GM23248 (cell line): ENCODE measurements around the gene RIC8A. TPM values are rescaled to one million over a fixed set of nuclear protein-coding genes. Genes with fewer than 3 reads are reported as not detected.

ENCODE experiments used
- DNase-seq: peaks from one replicate; pipeline ENCODE4 v3.0.0-alpha.2; 2015
- H2AFZ ChIP-seq: fragments of 200-600 bp; sonication (generic); 2 replicates; pipeline ENCODE4 v1.6.1; 2016; ENCODE audit warnings: antibody characterized with exemption
- H3F3A ChIP-seq: fragments of 200-600 bp; sonication (generic); 2 replicates; pipeline ENCODE4 v1.6.1; 2016; ENCODE audit warnings: mild to moderate bottlenecking, antibody characterized with exemption, mixed run types; ENCODE audit not compliant: insufficient read depth
- H3K27ac ChIP-seq: fragments of 200-600 bp; sonication (generic); 2 replicates; pipeline ENCODE4 v1.5.1; 2016; ENCODE audit warnings: mild to moderate bottlenecking
- H3K27me3 ChIP-seq: fragments of 200-600 bp; sonication (generic); replicated peaks from 2 replicates; pipeline ENCODE4 v1.6.1; 2016; ENCODE audit warnings: mild to moderate bottlenecking; ENCODE audit not compliant: insufficient read depth
- H3K36me3 ChIP-seq: fragments of 200-600 bp; sonication (generic); 2 replicates; pipeline ENCODE4 v1.6.1; 2016; ENCODE audit warnings: low read depth, mild to moderate bottlenecking
- H3K4me1 ChIP-seq: fragments of 200-600 bp; sonication (generic); 2 replicates; pipeline ENCODE4 v1.6.1; 2016; ENCODE audit warnings: mild to moderate bottlenecking; ENCODE audit not compliant: insufficient read depth
- H3K4me2 ChIP-seq: fragments of 200-600 bp; sonication (generic); one replicate; pipeline ENCODE4 v1.6.1; 2016; ENCODE audit warnings: mild to moderate bottlenecking; ENCODE audit not compliant: unreplicated experiment
- H3K4me3 ChIP-seq: fragments of 200-600 bp; sonication (generic); 2 replicates; pipeline ENCODE4 v1.5.1; 2016; ENCODE audit warnings: mild to moderate bottlenecking
- H3K79me2 ChIP-seq: fragments of 200-600 bp; sonication (generic); 2 replicates; pipeline ENCODE4 v1.6.1; 2016; ENCODE audit warnings: mild to moderate bottlenecking; ENCODE audit not compliant: insufficient read depth
- H3K9ac ChIP-seq: fragments of 200-600 bp; sonication (generic); 2 replicates; pipeline ENCODE4 v1.6.1; 2016; ENCODE audit warnings: mild to moderate bottlenecking
- H3K9me2 ChIP-seq: fragments of 200-600 bp; sonication (generic); 2 replicates; pipeline ENCODE4 v1.6.1; 2016; ENCODE audit warnings: mixed run types, mild to moderate bottlenecking, moderate library complexity; ENCODE audit not compliant: insufficient read depth
- H3K9me3 ChIP-seq: fragments of 200-600 bp; sonication (generic); one replicate; pipeline ENCODE4 v1.6.1; 2017; ENCODE audit warnings: low read depth
- H4K20me1 ChIP-seq: fragments of 200-600 bp; sonication (generic); 2 replicates; pipeline ENCODE4 v1.6.0; 2016; ENCODE audit not compliant: insufficient read depth
- EZH2 ChIP-seq: fragments of 200-600 bp; sonication (generic); IDR thresholded peaks from 2 replicates; pipeline ENCODE4 v1.6.1; 2018; ENCODE audit warnings: antibody characterized with exemption, mild to moderate bottlenecking; ENCODE audit not compliant: insufficient read depth, poor library complexity, severe bottlenecking
- EZH2phosphoT487 ChIP-seq: fragments of 200-600 bp; sonication (generic); IDR thresholded peaks from 2 replicates; pipeline ENCODE4 v1.6.1; 2018; ENCODE audit warnings: antibody characterized with exemption, moderate library complexity, mild to moderate bottlenecking, low read depth; ENCODE audit not compliant: insufficient read depth
- WGBS, 2 experiments: methylation state at CpG; one replicate each; pipeline ENCODE4 v1.1.6; 2015 to 2017; ENCODE audit warnings: low lambda C conversion rate in 2 of 2, low coverage in 1 of 2; ENCODE audit errors: missing lambda C conversion rate in 2 of 2; 5-methylcytosine and 5-hydroxymethylcytosine counted together
- in situ Hi-C: fragments of 300-500 bp; cut with MboI; formaldehyde crosslinking; loops from 2 replicates; pipeline ENCODE4 v1.15.0; 2020
- polyA plus RNA-seq: library from polyadenylated mRNA; unstranded; fragments of >200 nt; fragmentation: Nextera tagmentation; extraction: Ambion mirVana; gene quantifications from 2 replicates; pipeline ENCODE4 v1.2.1, GENCODE V29; 2016
- total RNA-seq: library from RNA; depleted of rRNA; stranded (reverse); fragments of >200 nt; shearing (Covaris generic); gene quantifications from 2 replicates; pipeline ENCODE4 v1.2.3, GENCODE V29; 2014

The RIC8A gene
- total and polyA plus RNA-seq, 2 experiments from 2014 or later = 132 to 220 TPM

GRCh38 chr11:201966-202365 lies 5.5 kb upstream of the RIC8A start:
- Histone ChIP-seq H3F3A (peaks cover 24% of the 10 kb centered on the region; the same call in 1 of the 2 replicates), H3K4me2 (no peak overlapping the region), H2AFZ (no peak overlapping the region), H3K4me3 (no peak overlapping the region), H3K36me3 (peaks cover 13% of the 10 kb centered on the region; the same call in 1 of the 2 replicates), H3K79me2 (peaks cover 53% of the 10 kb centered on the region), H3K9me3 (no peaks in the 10 kb centered on the region), H3K27ac (no peak overlapping the region), H3K9me2 (no peaks in the 10 kb centered on the region), H3K9ac (no peak overlapping the region), H4K20me1 (no peaks in the 10 kb centered on the region), H3K4me1 (peaks cover 14% of the 10 kb centered on the region), H3K27me3 (no peaks in the 10 kb centered on the region)
- WGBS, 2 experiments = 75 to 79% methylated on average over 15 of the region's 15 CpGs
- in situ Hi-C loops = no loop called here
- no peak for TF ChIP-seq EZH2phosphoT487
- no peak for TF ChIP-seq EZH2
- DNase-seq = no peak

GRCh38 chr11:202490-202889 lies 5.0 kb upstream of the RIC8A start:
- peaks cover 24% of the 10 kb centered on the region; the same call in 1 of the 2 replicates for H3F3A ChIP-seq
- H3K9me2 ChIP-seq = no peaks in the 10 kb centered on the region
- H3K9ac ChIP-seq = peak overlapping the region; percentile 34; the same call in 1 of the 2 replicates
- H3K4me2 ChIP-seq = no peak overlapping the region
- peaks cover 55% of the 10 kb centered on the region for H3K79me2 ChIP-seq
- no peak for TF ChIP-seq EZH2
- no peak for TF ChIP-seq EZH2phosphoT487
- H3K9me3 ChIP-seq = no peaks in the 10 kb centered on the region
- DNase-seq = no peak
- no peaks in the 10 kb centered on the region for H4K20me1 ChIP-seq
- H3K36me3 ChIP-seq = peaks cover 13% of the 10 kb centered on the region; the same call in 1 of the 2 replicates
- no peaks in the 10 kb centered on the region for H3K27me3 ChIP-seq
- H3K27ac ChIP-seq = no peak overlapping the region
- no peak overlapping the region for H3K4me3 ChIP-seq
- peaks cover 14% of the 10 kb centered on the region for H3K4me1 ChIP-seq
- no peak overlapping the region for H2AFZ ChIP-seq
- 74 to 80% methylated on average over 8 of the region's 8 CpGs for WGBS, 2 experiments
- in situ Hi-C loops = no loop called here

GRCh38 chr11:203056-203944 lies 4.2 kb upstream of the RIC8A start:
- Histone ChIP-seq H3F3A (peaks cover 28% of the 10 kb centered on the region), H2AFZ (no peak overlapping the region), H3K4me1 (peaks cover 14% of the 10 kb centered on the region), H3K9me3 (no peaks in the 10 kb centered on the region), H3K27ac (no peak overlapping the region), H3K36me3 (peaks cover 13% of the 10 kb centered on the region; the same call in 1 of the 2 replicates), H3K79me2 (peaks cover 58% of the 10 kb centered on the region), H3K4me2 (no peak overlapping the region), H3K4me3 (no peak overlapping the region), H3K9ac (peak overlapping the region; percentile 34; the same call in 1 of the 2 replicates), H3K27me3 (no peaks in the 10 kb centered on the region), H4K20me1 (no peaks in the 10 kb centered on the region), H3K9me2 (no peaks in the 10 kb centered on the region)
- TF ChIP-seq EZH2 (no peak), EZH2phosphoT487 (no peak)
- 83 to 87% methylated on average over 7 of the region's 7 CpGs for WGBS, 2 experiments
- in situ Hi-C loops = no loop called here
- no peak for DNase-seq

- H3K36me3 ChIP-seq = peaks cover 13% of the 10 kb centered on the region; the same call in 1 of the 2 replicates
- H3F3A ChIP-seq = peaks cover 28% of the 10 kb centered on the region
- H3K9me3 ChIP-seq = no peaks in the 10 kb centered on the region
- H3K4me3 ChIP-seq = no peak overlapping the region
- H3K27ac ChIP-seq = no peak overlapping the region
- H4K20me1 ChIP-seq = no peaks in the 10 kb centered on the region
- 76 to 83% methylated on average over 4 of the region's 4 CpGs for WGBS, 2 experiments
- H3K4me2 ChIP-seq = no peak overlapping the region
- peaks cover 62% of the 10 kb centered on the region for H3K79me2 ChIP-seq
- TF ChIP-seq EZH2phosphoT487 = no peak
- no peak for TF ChIP-seq EZH2
- H3K9ac ChIP-seq = peak overlapping the region; percentile 6; the same call in 1 of the 2 replicates
- no peak for DNase-seq
- H3K27me3 ChIP-seq = no peaks in the 10 kb centered on the region
- H3K4me1 ChIP-seq = peaks cover 14% of the 10 kb centered on the region
- in situ Hi-C loops = no loop called here
- no peak overlapping the region for H2AFZ ChIP-seq
- no peaks in the 10 kb centered on the region for H3K9me2 ChIP-seq
Observed at GRCh38 chr11:203945-204586, 3.4 kb upstream of the RIC8A start.
